Kidney (tissue), 14 donors: ENCODE results near the gene ZKSCAN5. TPM values are rescaled to one million over a fixed set of nuclear protein-coding genes. Genes with fewer than 3 reads are reported as not detected.
"Not testable (repeated sequence)": the region's sequence is repeated elsewhere in the genome, so short reads cannot be mapped to it uniquely, and the experiment has no call there.

Experiments used
- DNase-seq, 5 donors: peaks; one replicate each; pipeline ENCODE4 v3.0.0-alpha.2; 2013 to 2020
- FAIRE-seq: peaks from 2 replicates; lab custom pipeline; 2012; peaks lifted over from hg19 to GRCh38; lab: Jason Lieb, UNC
- H3K27ac ChIP-seq, 2 donors: one replicate each; pipeline ENCODE4 v1.7.0; 2013; ENCODE audit warnings: low read depth in 2 of 2, low read length in 2 of 2, inconsistent platforms in 1 of 2
- H3K27me3 ChIP-seq: one replicate; pipeline ENCODE4 v1.7.1; 2013; ENCODE audit warnings: low read length, inconsistent platforms; ENCODE audit not compliant: control insufficient read depth, insufficient read depth
- H3K36me3 ChIP-seq, 3 donors: one replicate each; pipeline versions ENCODE4 v1.7.0 to v1.7.1; 2013; ENCODE audit warnings: low read length in 3 of 3, control low read depth in 1 of 3, inconsistent platforms in 1 of 3; ENCODE audit not compliant: insufficient read depth in 3 of 3, control insufficient read depth in 2 of 3
- H3K4me1 ChIP-seq, 3 donors: one replicate each; pipeline versions ENCODE4 v1.7.0 to v1.7.1; 2013; ENCODE audit warnings: low read length in 3 of 3, inconsistent platforms in 1 of 3, low read depth in 1 of 3; ENCODE audit not compliant: control insufficient read depth in 2 of 3, insufficient read depth in 2 of 3
- H3K4me3 ChIP-seq, 3 donors: one replicate each; pipeline versions ENCODE4 v1.7.0 to v1.8.1; 2013; ENCODE audit warnings: low read length in 3 of 3, control low read depth in 1 of 3, inconsistent platforms in 1 of 3
- H3K9ac ChIP-seq, 3 donors: one replicate each; pipeline versions ENCODE4 v1.7.0 to v1.7.1; 2013; ENCODE audit warnings: low read length in 3 of 3, control low read depth in 1 of 3, inconsistent platforms in 1 of 3
- H3K9me3 ChIP-seq, 3 donors: one replicate each; pipeline versions ENCODE4 v1.7.0 to v1.7.1; 2013; ENCODE audit warnings: low read length in 3 of 3, control low read depth in 1 of 3, inconsistent platforms in 1 of 3; ENCODE audit not compliant: control insufficient read depth in 2 of 3, insufficient read depth in 1 of 3
- CTCF ChIP-seq: IDR thresholded peaks from 3 replicates; pipeline ENCODE4 v1.5.1; 2012; ENCODE audit warnings: mild to moderate bottlenecking, moderate library complexity, borderline replicate concordance; ENCODE audit not compliant: insufficient read depth; ENCODE audit errors: extremely low read depth
- intact Hi-C: fragments of 100-400 bp; cut with DNase I; formaldehyde crosslinking; loops from one replicate; pipeline ENCODE4 v1.11.1; 2022
- polyA plus RNA-seq: library from polyadenylated mRNA; stranded (reverse); fragments of 350-450 nt; fragmentation: Illumina TruSeq; extraction: RNeasy Lipid Tissue Mini Kit (QIAGEN cat#74804); gene quantifications from one replicate; pipeline ENCODE4 v1.2.3, GENCODE V29; 2014; ENCODE audit warnings: low read depth, low replicate concordance; ENCODE audit not compliant: insufficient read depth
- total RNA-seq: library from RNA; stranded (reverse); fragmentation: NEBNext Ultra II Directional; extraction: Animal tissue kit (Norgen Biotek cat#: 25700); gene quantifications from one replicate; pipeline ENCODE4 v1.2.1, GENCODE V29; 2021
- donor health status: control.
- donor health status: control.
- donor health status: control.
- donor health status: control.
- donor health status: control.
- donor health status: DM: yes; HTN: yes; CAD: no.
- donor health status: Normal renal cell carcinoma (clear cell type).

Gene ZKSCAN5
- total and polyA plus RNA-seq, 2 donors from 2014 or later, result 4.6 to 9.1 TPM

GRCh38 chr7:99499721-99500636, 4.5 kb upstream of the ZKSCAN5 start, which contains the start of gene ZNF394:
Gene ZNF394 (minus strand): TSS chr7:99500281. CDS start chr7:99500093, 188 bp downstream.
- Histone ChIP-seq H3K9me3 (no peaks in the 10 kb centered on the region), H3K4me3 (peak within 1 kb of the TSS; percentile 82 to 99 (median 98)), H3K27me3 (no peaks in the 10 kb centered on the region), H3K27ac (peak within 1 kb of the TSS; percentile 88 to 91), H3K4me1 (peaks cover 0 to 16% (median 8%) of the 10 kb centered on the region in 3 donors), H3K36me3 (peaks cover 0 to 2% (median 0%) of the 10 kb centered on the region in 3 donors), H3K9ac (peak within 1 kb of the TSS; percentile 70 to 94 (median 80))
- no peak for FAIRE-seq
- peak; percentile 92 to 98 (median 96) for DNase-seq
- no peak for TF ChIP-seq CTCF
- intact Hi-C loops, result no loop called here

- no peak for DNase-seq
- Histone ChIP-seq H3K4me3 (peak overlapping the region; percentile 82 to 99 (median 98)), H3K4me1 (peaks cover 0 to 19% (median 10%) of the 10 kb centered on the region in 3 donors), H3K27ac (peak overlapping the region in 1 of 2 donors; percentile 91), H3K27me3 (no peaks in the 10 kb centered on the region), H3K9me3 (no peaks in the 10 kb centered on the region), H3K36me3 (peaks cover 0 to 2% (median 0%) of the 10 kb centered on the region in 3 donors), H3K9ac (peak overlapping the region; percentile 28 to 94 (median 80))
- no peak for FAIRE-seq
- intact Hi-C loops, result no loop called here
- TF ChIP-seq CTCF, result no peak
Measured at GRCh38 chr7:99500637-99501009, 3.8 kb upstream of the ZKSCAN5 start.

GRCh38 chr7:99501236-99501635, 3.2 kb upstream of the ZKSCAN5 start:
- H3K36me3 ChIP-seq, DNase-seq, FAIRE-seq, intact Hi-C loops, H3K27me3 ChIP-seq, H3K27ac ChIP-seq, H3K9ac ChIP-seq, H3K9me3 ChIP-seq: not testable (repeated sequence)
- H3K4me3 ChIP-seq, result peak overlapping the region in 1 of 3 donors; percentile 82
- H3K4me1 ChIP-seq, result peaks cover 0 to 25% (median 16%) of the 10 kb centered on the region in 3 donors

GRCh38 chr7:99504281-99504602, 220 bp upstream of the ZKSCAN5 start:
- no peak for TF ChIP-seq CTCF
- DNase-seq (peak in 2 of 5 donors; percentile 99), FAIRE-seq (no peak)
- H3K9ac ChIP-seq, result peak overlapping the region; percentile 37 to 64 (median 51)
- no peaks in the 10 kb centered on the region for H3K9me3 ChIP-seq
- no peaks in the 10 kb centered on the region for H3K27me3 ChIP-seq
- intact Hi-C loops, result no loop called here
- no peaks in the 10 kb centered on the region for H3K36me3 ChIP-seq
- H3K4me1 ChIP-seq, result peaks cover 0 to 18% (median 9%) of the 10 kb centered on the region in 3 donors
- peak overlapping the region; percentile 75 to 100 (median 97) for H3K4me3 ChIP-seq
- H3K27ac ChIP-seq, result peak overlapping the region; percentile 98
